WTC11 (cell line): ENCODE measurements around the gene KCNH6. TPM values are rescaled to one million over a fixed set of nuclear protein-coding genes. Genes with fewer than 3 reads are reported as not detected.
A peak's percentile ranks its signal among the peaks of the same experiment; 100 is the strongest.

ENCODE experiments used
- ATAC-seq: fragments of 200-7000 bp; cut with Tn5 transposase; 2 replicates; pipeline ENCODE4 v1.10.0; 2021; ENCODE audit warnings: mild to moderate bottlenecking, moderate library complexity
- CTCF ChIA-PET: fragments of 300-600 bp; sonication (Branson Sonifier 250); formaldehyde crosslinking; loops from one replicate; lab custom pipeline; 2021; ENCODE audit warnings: antibody characterized with exemption; lab: Charles Lee
- POLR2A ChIA-PET: fragments of 350-600 bp; sonication (Branson Sonifier 250); formaldehyde crosslinking; loops from one replicate; lab custom pipeline; 2021; ENCODE audit warnings: antibody characterized with exemption; lab: Charles Lee
- DNase-seq: peaks from one replicate; pipeline ENCODE4 v3.0.0; 2021; ENCODE audit warnings: low spot score
- H3K27ac Mint-ChIP-seq: 2 replicates; pipeline ENCODE4 v1.8.0; 2021; ENCODE audit warnings: mixed read lengths
- H3K27me3 Mint-ChIP-seq: 2 replicates; pipeline ENCODE4 v1.8.0; 2021; ENCODE audit warnings: low read depth, mild to moderate bottlenecking, moderate library complexity, mixed read lengths
- H3K36me3 Mint-ChIP-seq: 2 replicates; pipeline ENCODE4 v1.8.0; 2021; ENCODE audit warnings: mixed read lengths
- H3K4me1 Mint-ChIP-seq: 2 replicates; pipeline ENCODE4 v1.8.0; 2022; ENCODE audit warnings: mixed read lengths
- H3K4me3 Mint-ChIP-seq: 2 replicates; pipeline ENCODE4 v1.8.0; 2021; ENCODE audit warnings: mild to moderate bottlenecking, moderate library complexity, mixed read lengths
- H3K9me3 Mint-ChIP-seq: 2 replicates; pipeline ENCODE4 v1.8.0; 2021; ENCODE audit warnings: mixed read lengths
- AR ChIP-seq: fragments of 250-450 bp; sonication (Bioruptor Pico); IDR thresholded peaks from 2 replicates; pipeline ENCODE4 v1.9.0; 2021; ENCODE audit warnings: mild to moderate bottlenecking
- CREB1 ChIP-seq: sonication (generic); formaldehyde crosslinking; IDR thresholded peaks from 2 replicates; pipeline ENCODE4 v1.8.0; 2023; ENCODE audit warnings: mild to moderate bottlenecking, missing genetic modification reagents
- CTCF ChIP-seq: fragments of 200-600 bp; IDR thresholded peaks from 2 replicates; pipeline ENCODE4 v1.8.0; 2022; ENCODE audit warnings: antibody characterized with exemption
- ERG ChIP-seq: fragments of 250-450 bp; sonication (Bioruptor Pico); IDR thresholded peaks from 2 replicates; pipeline ENCODE4 v1.8.0; 2021; ENCODE audit warnings: mild to moderate bottlenecking
- ETV6 ChIP-seq: sonication (generic); formaldehyde crosslinking; IDR thresholded peaks from 2 replicates; pipeline ENCODE4 v1.8.1; 2022; ENCODE audit warnings: mild to moderate bottlenecking, missing genetic modification reagents
- FOXK1 ChIP-seq: sonication (generic); formaldehyde crosslinking; IDR thresholded peaks from 2 replicates; pipeline ENCODE4 v1.8.0; 2022; ENCODE audit warnings: mild to moderate bottlenecking, moderate library complexity, missing genetic modification reagents
- GTF2I ChIP-seq: fragments of 250-450 bp; sonication (Bioruptor Pico); conservative IDR thresholded peaks from 2 replicates; pipeline ENCODE4 v1.4.0; 2021; ENCODE audit warnings: mild to moderate bottlenecking
- HMGA2 ChIP-seq: fragments of 250-450 bp; sonication (Bioruptor Pico); IDR thresholded peaks from 2 replicates; pipeline ENCODE4 v1.4.0; 2021; ENCODE audit warnings: mild to moderate bottlenecking, moderate library complexity
- HMGXB4 ChIP-seq: sonication (generic); formaldehyde crosslinking; IDR thresholded peaks from 2 replicates; pipeline ENCODE4 v1.8.1; 2023; ENCODE audit warnings: mild to moderate bottlenecking, moderate library complexity, missing genetic modification reagents
- IRF1 ChIP-seq: sonication (generic); formaldehyde crosslinking; IDR thresholded peaks from 2 replicates; pipeline ENCODE4 v1.8.0; 2023; ENCODE audit warnings: missing genetic modification reagents
- JUN ChIP-seq: sonication (generic); formaldehyde crosslinking; IDR thresholded peaks from 2 replicates; pipeline ENCODE4 v1.8.0; 2023; ENCODE audit warnings: mild to moderate bottlenecking, missing genetic modification reagents
- MYBL2 ChIP-seq: sonication (generic); formaldehyde crosslinking; IDR thresholded peaks from 2 replicates; pipeline ENCODE4 v1.8.1; 2023; ENCODE audit warnings: mild to moderate bottlenecking, moderate library complexity, missing genetic modification reagents
- NFYB ChIP-seq: sonication (generic); formaldehyde crosslinking; conservative IDR thresholded peaks from 2 replicates; pipeline ENCODE4 v1.8.0; 2022; ENCODE audit warnings: low read depth, missing genetic modification reagents
- NR3C1 ChIP-seq: sonication (generic); formaldehyde crosslinking; conservative IDR thresholded peaks from 2 replicates; pipeline ENCODE4 v1.8.1; 2023; ENCODE audit warnings: low read depth, mild to moderate bottlenecking, missing genetic modification reagents
- PREB ChIP-seq: sonication (generic); formaldehyde crosslinking; IDR thresholded peaks from 2 replicates; pipeline ENCODE4 v1.8.1; 2022; ENCODE audit warnings: mild to moderate bottlenecking, missing genetic modification reagents, moderate library complexity, borderline replicate concordance
- RELA ChIP-seq: sonication (generic); formaldehyde crosslinking; IDR thresholded peaks from 2 replicates; pipeline ENCODE4 v1.8.1; 2022; ENCODE audit warnings: missing genetic modification reagents, mild to moderate bottlenecking, borderline replicate concordance
- RORB ChIP-seq: fragments of 250-450 bp; sonication (Bioruptor Pico); IDR thresholded peaks from 2 replicates; pipeline ENCODE4 v1.9.0; 2021; ENCODE audit warnings: mild to moderate bottlenecking
- TCF7 ChIP-seq: sonication (generic); formaldehyde crosslinking; IDR thresholded peaks from 2 replicates; pipeline ENCODE4 v1.8.0; 2022; ENCODE audit warnings: mild to moderate bottlenecking, low read depth, missing genetic modification reagents, moderate library complexity
- ZNF121 ChIP-seq: sonication (generic); formaldehyde crosslinking; IDR thresholded peaks from 2 replicates; pipeline ENCODE4 v1.8.0; 2023; ENCODE audit warnings: missing genetic modification reagents
- ZNF317 ChIP-seq: sonication (generic); formaldehyde crosslinking; IDR thresholded peaks from 2 replicates; pipeline ENCODE4 v1.8.1; 2023; ENCODE audit warnings: low read depth, mild to moderate bottlenecking, moderate library complexity, missing genetic modification reagents, borderline replicate concordance
- ZNF396 ChIP-seq: fragments of 250-450 bp; sonication (Bioruptor Pico); IDR thresholded peaks from 2 replicates; pipeline ENCODE4 v1.8.0; 2021; ENCODE audit warnings: mild to moderate bottlenecking, moderate library complexity, borderline replicate concordance
- ZNF423 ChIP-seq: fragments of 250-450 bp; sonication (Bioruptor Pico); IDR thresholded peaks from 2 replicates; pipeline ENCODE4 v2.1.2; 2022; ENCODE audit warnings: mild to moderate bottlenecking, moderate library complexity
- ZNF425 ChIP-seq: fragments of 250-450 bp; sonication (Bioruptor Pico); conservative IDR thresholded peaks from 2 replicates; pipeline ENCODE4 v1.9.0; 2021; ENCODE audit warnings: mild to moderate bottlenecking
- total RNA-seq: library from RNA; stranded (reverse); gene quantifications from 3 replicates; pipeline ENCODE4 v1.2.3, GENCODE V29; 2021

Gene KCNH6
- total RNA-seq, 1 experiment from 2014 or later: 2.1 TPM

- TF ChIP-seq CTCF: no peak
- TF ChIP-seq AR (CRISPR knock-in tag): no peak
- no peak for TF ChIP-seq HMGA2 (CRISPR knock-in tag)
- TF ChIP-seq CREB1 (CRISPR knock-in tag): no peak
- no peak for TF ChIP-seq HMGXB4 (CRISPR knock-in tag)
- no peak for TF ChIP-seq GTF2I (CRISPR knock-in tag)
- no peak for TF ChIP-seq ZNF317
- no peak for TF ChIP-seq NR3C1 (CRISPR knock-in tag)
Observed at GRCh38 chr17:63496663-63497400, 26.3 kb upstream of the KCNH6 start (continued).

GRCh38 chr17:63497708-63498483 is 25.3 kb upstream of the KCNH6 start:
- H3K4me1 Mint-ChIP-seq: peaks cover 8% of the 10 kb centered on the region
- no peak overlapping the region for H3K4me3 Mint-ChIP-seq
- ChIA-PET POLR2A (no interaction called here), CTCF (interaction anchor here (0.6 to 5.2 kb wide), 26 partner anchors 8 to 181 kb away, joined by 3 to 44 read pairs (median 6); partner anchors contain the start of genes ACE, CYB561 and DCAF7)
- DNase-seq: peak; percentile 72
- peak; percentile 94 for ATAC-seq
- 0 out of 2 replicates have a peak overlapping the region, but pooled peaks have one; percentile 36 for H3K27ac Mint-ChIP-seq
- H3K27me3 Mint-ChIP-seq: no peaks in the 10 kb centered on the region; the same call in 1 of the 2 replicates
- H3K9me3 Mint-ChIP-seq: no peaks in the 10 kb centered on the region
- no peaks in the 10 kb centered on the region for H3K36me3 Mint-ChIP-seq
- TF ChIP-seq GTF2I (CRISPR knock-in tag) (no peak), ZNF425 (CRISPR knock-in tag) (no peak), IRF1 (CRISPR knock-in tag) (no peak), TCF7 (no peak), RORB (CRISPR knock-in tag) (no peak), ETV6 (no peak), ZNF423 (CRISPR knock-in tag) (peak; percentile 46; the same call in 1 of the 2 replicates), ERG (CRISPR knock-in tag) (no peak), RELA (CRISPR knock-in tag) (no peak), ZNF121 (CRISPR knock-in tag) (no peak), FOXK1 (CRISPR knock-in tag) (no peak), PREB (CRISPR knock-in tag) (no peak), MYBL2 (no peak), NFYB (CRISPR knock-in tag) (no peak), JUN (no peak), ZNF396 (CRISPR knock-in tag) (no peak)
